GM10266 (cell line): ENCODE results near the gene CCDC138.

Experiments
- DNase-seq: peaks from one replicate; pipeline ENCODE4 v3.0.0; 2012; ENCODE audit errors: extremely low spot score
- CTCF ChIP-seq: IDR thresholded peaks from 2 replicates; pipeline ENCODE4 v1.5.1; 2012; ENCODE audit warnings: mild to moderate bottlenecking, low read depth; ENCODE audit not compliant: control insufficient read depth, insufficient read depth; ENCODE audit errors: missing control alignments

CCDC138 gene

GRCh38 chr2:108906403-108907077, 120.0 kb downstream of the CCDC138 start:
- no peak for DNase-seq
- TF ChIP-seq CTCF = no peak

- no peak for DNase-seq
- TF ChIP-seq CTCF = no peak
Observed at GRCh38 chr2:108907822-108908712, 121.5 kb downstream of the CCDC138 start.

GRCh38 chr2:108908713-108909070, 122.1 kb downstream of the CCDC138 start:
- no peak for DNase-seq

GRCh38 chr2:108909275-108909823, 122.8 kb downstream of the CCDC138 start:
- TF ChIP-seq CTCF = no peak

More at GRCh38 chr2:108908713-108909070, 122.1 kb downstream of the CCDC138 start:
- TF ChIP-seq CTCF = no peak

GRCh38 chr2:108910011-108910431, 123.5 kb downstream of the CCDC138 start:
- no peak for DNase-seq
- TF ChIP-seq CTCF = no peak

More at GRCh38 chr2:108909275-108909823, 122.8 kb downstream of the CCDC138 start:
- DNase-seq = no peak

GRCh38 chr2:108910541-108911396, 124.2 kb downstream of the CCDC138 start:
- no peak for DNase-seq
- TF ChIP-seq CTCF = no peak
